ENCODE results near the gene PCDHGC3.
A peak's percentile ranks its signal among the peaks of the same experiment; 100 is the strongest.

Gene PCDHGC3

DNA sequence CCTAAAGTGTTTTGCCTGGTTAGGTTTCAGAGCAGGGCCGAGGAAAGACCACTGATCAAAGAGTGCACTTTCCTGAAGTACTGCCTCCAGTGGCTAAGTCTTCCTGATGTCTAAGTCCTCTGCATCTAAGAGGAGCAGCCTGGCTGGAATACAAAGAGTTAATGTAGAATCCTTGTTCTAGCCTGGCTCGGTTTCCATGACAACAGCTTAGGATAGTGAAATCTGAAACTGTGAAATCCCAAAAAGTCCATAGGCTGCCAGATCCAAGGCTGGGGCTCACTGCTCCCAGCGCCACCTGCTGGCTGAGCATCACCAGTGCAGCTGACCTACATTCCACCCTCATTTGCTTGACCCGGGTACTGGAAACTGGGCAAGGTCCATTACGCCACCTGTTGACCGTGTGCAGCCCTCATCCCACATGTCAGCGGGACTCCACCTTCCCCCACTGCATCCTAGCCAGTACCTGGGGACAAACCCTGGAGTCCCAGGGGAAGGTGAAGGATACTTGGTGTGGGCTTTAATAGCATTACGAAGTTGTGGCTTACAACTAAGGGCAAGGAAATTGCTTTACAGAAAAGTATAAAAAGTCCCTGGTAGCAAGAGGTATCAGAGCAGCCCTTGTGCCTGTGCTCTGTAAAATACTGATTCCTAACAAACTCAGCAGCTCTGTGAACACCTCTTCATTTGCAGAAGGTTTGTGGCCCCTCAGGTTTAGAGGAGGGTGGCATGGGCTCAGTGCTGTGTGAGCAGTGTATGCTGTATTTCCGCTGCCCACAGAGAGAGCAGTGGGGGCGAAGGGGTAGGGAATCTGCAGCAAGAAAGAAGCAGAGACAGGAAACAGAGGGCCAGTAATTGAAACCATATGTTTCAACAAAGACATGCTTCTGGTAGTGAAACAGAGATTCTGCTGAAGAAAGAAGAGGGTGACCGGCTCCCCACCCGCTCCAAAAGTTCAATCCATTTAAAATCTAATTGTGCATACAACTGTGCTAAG, 49.1 kb downstream of the PCDHGC3 start:
- DNase-seq (ENCODE audit: low read depth), result peak; percentile 28

DNA sequence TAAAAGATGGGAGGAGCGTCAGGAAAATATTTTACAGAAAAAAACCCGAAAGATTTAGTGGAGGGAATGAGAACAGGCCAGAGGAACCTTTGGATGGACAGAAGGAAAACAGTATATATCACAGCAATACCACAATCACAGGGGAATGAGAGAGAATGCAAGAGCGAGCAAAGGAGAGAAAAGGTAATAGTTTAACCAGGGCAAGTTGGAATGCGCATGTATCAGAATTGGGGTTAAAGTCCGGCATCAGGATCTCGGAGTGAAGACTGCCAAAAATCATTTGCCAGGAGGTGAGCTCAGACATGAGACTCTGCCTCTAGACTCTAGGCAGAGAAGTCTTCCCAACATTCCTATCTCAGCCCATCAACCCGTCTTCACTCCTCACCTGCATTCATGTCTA, 49.9 kb downstream of the PCDHGC3 start:
- DNase-seq (ENCODE audit: low read depth), result no peak

DNA sequence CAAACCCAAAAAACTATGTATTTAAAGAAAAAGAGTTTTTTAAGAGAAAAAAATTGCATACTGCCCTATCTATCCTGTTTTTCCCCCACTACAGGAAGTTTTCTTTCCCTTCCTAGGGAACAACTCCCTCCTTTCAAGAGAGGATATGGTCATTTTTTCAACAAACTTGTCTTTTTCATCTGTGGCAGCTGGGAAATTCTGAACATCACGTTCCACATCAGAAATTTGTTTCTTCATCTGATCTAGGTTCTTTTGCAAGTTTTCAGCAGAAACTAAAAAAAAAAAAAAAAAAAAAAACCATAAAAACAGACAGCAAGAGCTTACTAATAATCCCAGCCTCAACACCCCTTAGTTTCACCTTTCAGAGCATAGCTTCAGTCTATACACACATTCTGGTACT, 51.7 kb downstream of the PCDHGC3 start:
- no peak for DNase-seq (ENCODE audit: low read depth)

All from activated T-helper 9 cell treated with anti-CD3 and anti-CD28 coated beads, Interleukin-2, amount 50 U/mL, for 16 hours (primary cell).